Mucosa of stomach (tissue), 1 donor: Measurements from ENCODE around the gene KXD1.
A peak's percentile ranks its signal among the peaks of the same experiment; 100 is the strongest.
"Not testable (repeated sequence)": the region's sequence is repeated elsewhere in the genome, so short reads cannot be mapped to it uniquely, and the experiment has no call there.

Experiments used
- H3K27me3 ChIP-seq: one replicate; pipeline ENCODE4 v1.7.0; 2013; ENCODE audit warnings: mild to moderate bottlenecking, low read length; ENCODE audit not compliant: control insufficient read depth, insufficient read depth
- H3K36me3 ChIP-seq: one replicate; pipeline ENCODE4 v1.7.0; 2013; ENCODE audit warnings: low read length; ENCODE audit not compliant: control insufficient read depth, insufficient read depth
- H3K4me1 ChIP-seq: one replicate; pipeline ENCODE4 v1.7.0; 2013; ENCODE audit warnings: mild to moderate bottlenecking, low read length; ENCODE audit not compliant: control insufficient read depth, insufficient read depth
- H3K4me3 ChIP-seq: one replicate; pipeline ENCODE4 v1.7.0; 2013; ENCODE audit warnings: low read length
- H3K9ac ChIP-seq: one replicate; pipeline ENCODE4 v1.7.0; 2013; ENCODE audit warnings: mild to moderate bottlenecking, low read length, moderate library complexity
- H3K9me3 ChIP-seq: one replicate; pipeline ENCODE4 v1.7.0; 2013; ENCODE audit warnings: mild to moderate bottlenecking, low read length, moderate library complexity; ENCODE audit not compliant: control insufficient read depth
- donor health status: Pancreatic carcinoma.

Gene KXD1

GRCh38 chr19:18540200-18540599, 17.5 kb upstream of the KXD1 start:
- not testable (repeated sequence) for H3K27me3 ChIP-seq, H3K9ac ChIP-seq, H3K36me3 ChIP-seq, H3K4me3 ChIP-seq, H3K9me3 ChIP-seq
- peaks cover 14% of the 10 kb centered on the region for H3K4me1 ChIP-seq

- H3K27me3 ChIP-seq: no peaks in the 10 kb centered on the region
- peaks cover 14% of the 10 kb centered on the region for H3K4me1 ChIP-seq
- no peak overlapping the region for H3K4me3 ChIP-seq
- H3K9ac ChIP-seq: peak overlapping the region; percentile 82
- H3K9me3 ChIP-seq: no peaks in the 10 kb centered on the region
- H3K36me3 ChIP-seq: no peaks in the 10 kb centered on the region
These were observed 16.2 kb upstream of the KXD1 start for GRCh38 chr19:18541258-18541991.

GRCh38 chr19:18541992-18542940, 15.4 kb upstream of the KXD1 start:
- Histone ChIP-seq H3K4me3 (no peak overlapping the region), H3K36me3 (no peaks in the 10 kb centered on the region), H3K9me3 (no peaks in the 10 kb centered on the region), H3K27me3 (no peaks in the 10 kb centered on the region), H3K4me1 (peaks cover 14% of the 10 kb centered on the region), H3K9ac (peak overlapping the region; percentile 82)

- Histone ChIP-seq H3K9ac (peak within 1 kb of the TSS; percentile 82), H3K9me3 (no peaks in the 10 kb centered on the region), H3K4me3 (peak within 1 kb of the TSS; percentile 36), H3K36me3 (no peaks in the 10 kb centered on the region), H3K4me1 (peaks cover 14% of the 10 kb centered on the region), H3K27me3 (no peaks in the 10 kb centered on the region)
These were observed 14.5 kb upstream of the KXD1 start, which contains the start of gene FKBP8 for GRCh38 chr19:18542941-18543813. TSS of gene FKBP8 (minus strand) at chr19:18543573. CDS start at chr19:18541970, 1,603 bp downstream.

GRCh38 chr19:18543814-18544475, 13.7 kb upstream of the KXD1 start:
- Histone ChIP-seq H3K36me3 (no peaks in the 10 kb centered on the region), H3K4me3 (peak overlapping the region; percentile 36), H3K4me1 (peaks cover 14% of the 10 kb centered on the region), H3K27me3 (no peaks in the 10 kb centered on the region), H3K9me3 (no peaks in the 10 kb centered on the region), H3K9ac (peak overlapping the region; percentile 62)

- Histone ChIP-seq H3K27me3 (no peaks in the 10 kb centered on the region), H3K9me3 (no peaks in the 10 kb centered on the region), H3K4me3 (no peak overlapping the region), H3K4me1 (no peaks in the 10 kb centered on the region), H3K36me3 (no peaks in the 10 kb centered on the region), H3K9ac (no peak overlapping the region)
These were observed 6.0 kb upstream of the KXD1 start for GRCh38 chr19:18551631-18552030.

GRCh38 chr19:18558202-18558555, 509 bp downstream of the KXD1 start:
- Histone ChIP-seq H3K9ac (peak overlapping the region; percentile 80), H3K27me3 (no peaks in the 10 kb centered on the region), H3K4me1 (peaks cover 11% of the 10 kb centered on the region), H3K9me3 (no peaks in the 10 kb centered on the region), H3K36me3 (no peaks in the 10 kb centered on the region), H3K4me3 (peak overlapping the region; percentile 26)

- peak overlapping the region; percentile 80 for H3K9ac ChIP-seq
- H3K4me3 ChIP-seq: peak overlapping the region; percentile 26
- H3K36me3 ChIP-seq: no peaks in the 10 kb centered on the region
- peaks cover 11% of the 10 kb centered on the region for H3K4me1 ChIP-seq
- H3K9me3 ChIP-seq: no peaks in the 10 kb centered on the region
- no peaks in the 10 kb centered on the region for H3K27me3 ChIP-seq
These were observed 934 bp downstream of the KXD1 start for GRCh38 chr19:18558604-18559003.

- H3K9me3 ChIP-seq: no peaks in the 10 kb centered on the region
- H3K4me1 ChIP-seq: peaks cover 11% of the 10 kb centered on the region
- no peaks in the 10 kb centered on the region for H3K27me3 ChIP-seq
- H3K4me3 ChIP-seq: no peak overlapping the region
- H3K9ac ChIP-seq: no peak overlapping the region
- H3K36me3 ChIP-seq: peaks cover 3% of the 10 kb centered on the region
These were observed 2.0 kb downstream of the KXD1 start for GRCh38 chr19:18559685-18560084.

GRCh38 chr19:18562086-18562485, 4.4 kb downstream of the KXD1 start:
- Histone ChIP-seq H3K9me3 (no peaks in the 10 kb centered on the region), H3K27me3 (no peaks in the 10 kb centered on the region), H3K9ac (no peak overlapping the region), H3K36me3 (peaks cover 6% of the 10 kb centered on the region), H3K4me1 (peaks cover 11% of the 10 kb centered on the region), H3K4me3 (no peak overlapping the region)

GRCh38 chr19:18566953-18567352, 9.3 kb downstream of the KXD1 start:
- H3K36me3 ChIP-seq: peaks cover 6% of the 10 kb centered on the region
- H3K9ac ChIP-seq: no peak overlapping the region
- H3K27me3 ChIP-seq: no peaks in the 10 kb centered on the region
- H3K9me3 ChIP-seq: no peaks in the 10 kb centered on the region
- no peak overlapping the region for H3K4me3 ChIP-seq
- no peaks in the 10 kb centered on the region for H3K4me1 ChIP-seq
